Peyer's patch (tissue), 4 donors: ENCODE data around the gene RMRP.

Source experiments
- POLR2A ChIP-seq, 2 donors: fragments of 450-650 bp; IDR thresholded peaks; one replicate each; pipeline ENCODE4 v1.5.1; 2017; ENCODE audit warnings: antibody characterized with exemption in 2 of 2, mild to moderate bottlenecking in 2 of 2, moderate library complexity in 2 of 2
- TF ChIP-seq, protein P1 (sequence below), 6 experiments: fragments of 450-650 bp in 4 of 6; fragments of 200-600 bp in 2 of 6; sonication (generic) in 1 of 6; IDR thresholded peaks; one replicate each; pipeline ENCODE4 v1.5.1; 2017 to 2019; ENCODE audit warnings: antibody characterized with exemption in 6 of 6, mild to moderate bottlenecking in 3 of 6, moderate library complexity in 1 of 6

DNA sequence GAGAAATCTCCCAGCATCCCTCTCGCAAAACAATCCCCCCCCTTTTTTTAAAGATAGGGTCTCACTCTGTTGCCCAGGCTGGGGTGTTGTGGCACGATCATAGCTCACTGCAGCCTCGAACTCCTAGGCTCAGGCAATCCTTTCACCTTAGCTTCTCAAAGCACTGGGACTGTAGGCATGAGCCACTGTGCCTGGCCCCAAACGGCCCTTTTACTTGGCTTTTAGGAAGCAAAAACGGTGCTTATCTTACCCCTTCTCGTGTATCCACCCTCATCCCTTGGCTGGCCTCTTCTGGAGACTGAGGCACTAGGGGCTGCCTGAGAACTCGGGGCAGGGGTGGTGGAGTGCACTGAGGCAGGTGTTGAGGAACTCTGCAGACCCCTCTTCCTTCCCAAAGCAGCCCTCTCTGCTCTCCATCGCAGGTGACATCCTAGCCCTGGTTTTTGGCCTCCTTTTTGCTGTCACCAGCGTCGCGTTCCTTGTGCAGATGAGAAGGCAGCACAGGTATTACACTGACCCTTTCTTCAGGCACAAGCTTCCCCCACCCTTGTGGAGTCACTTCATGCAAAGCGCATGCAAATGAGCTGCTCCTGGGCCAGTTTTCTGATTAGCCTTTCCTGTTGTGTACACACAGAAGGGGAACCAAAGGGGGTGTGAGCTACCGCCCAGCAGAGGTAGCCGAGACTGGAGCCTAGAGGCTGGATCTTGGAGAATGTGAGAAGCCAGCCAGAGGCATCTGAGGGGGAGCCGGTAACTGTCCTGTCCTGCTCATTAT, 22.7 kb upstream of the RMRP start:
- TF ChIP-seq, protein P1, sequence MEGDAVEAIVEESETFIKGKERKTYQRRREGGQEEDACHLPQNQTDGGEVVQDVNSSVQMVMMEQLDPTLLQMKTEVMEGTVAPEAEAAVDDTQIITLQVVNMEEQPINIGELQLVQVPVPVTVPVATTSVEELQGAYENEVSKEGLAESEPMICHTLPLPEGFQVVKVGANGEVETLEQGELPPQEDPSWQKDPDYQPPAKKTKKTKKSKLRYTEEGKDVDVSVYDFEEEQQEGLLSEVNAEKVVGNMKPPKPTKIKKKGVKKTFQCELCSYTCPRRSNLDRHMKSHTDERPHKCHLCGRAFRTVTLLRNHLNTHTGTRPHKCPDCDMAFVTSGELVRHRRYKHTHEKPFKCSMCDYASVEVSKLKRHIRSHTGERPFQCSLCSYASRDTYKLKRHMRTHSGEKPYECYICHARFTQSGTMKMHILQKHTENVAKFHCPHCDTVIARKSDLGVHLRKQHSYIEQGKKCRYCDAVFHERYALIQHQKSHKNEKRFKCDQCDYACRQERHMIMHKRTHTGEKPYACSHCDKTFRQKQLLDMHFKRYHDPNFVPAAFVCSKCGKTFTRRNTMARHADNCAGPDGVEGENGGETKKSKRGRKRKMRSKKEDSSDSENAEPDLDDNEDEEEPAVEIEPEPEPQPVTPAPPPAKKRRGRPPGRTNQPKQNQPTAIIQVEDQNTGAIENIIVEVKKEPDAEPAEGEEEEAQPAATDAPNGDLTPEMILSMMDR (IDR thresholded peaks at IDR 0.05) = no peak
- TF ChIP-seq POLR2A (IDR thresholded peaks at IDR 0.05) = no peak
